Sigmoid colon (tissue), 3 donors: Measurements from ENCODE around the gene DYNC1I1.

Experiments
- POLR2A ChIP-seq, 2 donors: fragments of 450-650 bp; IDR thresholded peaks; one replicate each; pipeline ENCODE4 v1.6.1; 2016; ENCODE audit warnings: antibody characterized with exemption in 2 of 2, mild to moderate bottlenecking in 2 of 2, moderate library complexity in 2 of 2
- TF ChIP-seq, protein P1 (sequence below), 4 experiments: fragments of 450-650 bp in 3 of 4; fragments of 200-600 bp in 1 of 4; IDR thresholded peaks; one replicate each; pipeline ENCODE4 v1.5.1; 2016 to 2019; ENCODE audit warnings: antibody characterized with exemption in 4 of 4, mild to moderate bottlenecking in 3 of 4, moderate library complexity in 2 of 4

DNA sequence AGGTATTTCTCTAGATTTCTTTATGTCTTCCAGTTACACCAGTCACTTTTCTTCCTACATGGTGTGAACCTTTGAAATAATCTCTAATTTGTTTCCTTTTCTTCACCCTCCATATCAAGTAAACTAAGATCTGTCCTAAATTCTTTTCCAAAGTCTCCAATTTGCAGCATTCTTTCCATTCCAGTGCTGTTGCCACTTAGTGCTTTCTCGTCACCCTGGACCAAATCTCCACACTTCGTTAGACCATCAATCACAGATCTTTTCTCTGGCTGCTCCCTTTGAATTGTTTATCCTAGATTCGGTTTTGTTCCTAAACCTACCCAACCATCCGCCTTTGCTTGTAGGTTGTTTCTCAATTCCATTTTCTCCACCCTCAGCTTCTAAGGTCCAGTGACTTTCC, 74.7 kb downstream of the DYNC1I1 start:
- TF ChIP-seq POLR2A (IDR thresholded peaks at IDR 0.05): no peak
- TF ChIP-seq, protein P1, sequence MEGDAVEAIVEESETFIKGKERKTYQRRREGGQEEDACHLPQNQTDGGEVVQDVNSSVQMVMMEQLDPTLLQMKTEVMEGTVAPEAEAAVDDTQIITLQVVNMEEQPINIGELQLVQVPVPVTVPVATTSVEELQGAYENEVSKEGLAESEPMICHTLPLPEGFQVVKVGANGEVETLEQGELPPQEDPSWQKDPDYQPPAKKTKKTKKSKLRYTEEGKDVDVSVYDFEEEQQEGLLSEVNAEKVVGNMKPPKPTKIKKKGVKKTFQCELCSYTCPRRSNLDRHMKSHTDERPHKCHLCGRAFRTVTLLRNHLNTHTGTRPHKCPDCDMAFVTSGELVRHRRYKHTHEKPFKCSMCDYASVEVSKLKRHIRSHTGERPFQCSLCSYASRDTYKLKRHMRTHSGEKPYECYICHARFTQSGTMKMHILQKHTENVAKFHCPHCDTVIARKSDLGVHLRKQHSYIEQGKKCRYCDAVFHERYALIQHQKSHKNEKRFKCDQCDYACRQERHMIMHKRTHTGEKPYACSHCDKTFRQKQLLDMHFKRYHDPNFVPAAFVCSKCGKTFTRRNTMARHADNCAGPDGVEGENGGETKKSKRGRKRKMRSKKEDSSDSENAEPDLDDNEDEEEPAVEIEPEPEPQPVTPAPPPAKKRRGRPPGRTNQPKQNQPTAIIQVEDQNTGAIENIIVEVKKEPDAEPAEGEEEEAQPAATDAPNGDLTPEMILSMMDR (IDR thresholded peaks at IDR 0.05): no peak
